Fibroblast of skin of left quadriceps (primary cell): ENCODE data around the gene CIZ1.
"Not testable (repeated sequence)": the region's sequence is repeated elsewhere in the genome, so short reads cannot be mapped to it uniquely, and the experiment has no call there.

Experiments used
- DNase-seq, 2 experiments: peaks; one replicate each; pipeline ENCODE4 v3.0.0-alpha.2; 2013; ENCODE audit warnings: low read depth in 2 of 2

CIZ1 gene

DNA sequence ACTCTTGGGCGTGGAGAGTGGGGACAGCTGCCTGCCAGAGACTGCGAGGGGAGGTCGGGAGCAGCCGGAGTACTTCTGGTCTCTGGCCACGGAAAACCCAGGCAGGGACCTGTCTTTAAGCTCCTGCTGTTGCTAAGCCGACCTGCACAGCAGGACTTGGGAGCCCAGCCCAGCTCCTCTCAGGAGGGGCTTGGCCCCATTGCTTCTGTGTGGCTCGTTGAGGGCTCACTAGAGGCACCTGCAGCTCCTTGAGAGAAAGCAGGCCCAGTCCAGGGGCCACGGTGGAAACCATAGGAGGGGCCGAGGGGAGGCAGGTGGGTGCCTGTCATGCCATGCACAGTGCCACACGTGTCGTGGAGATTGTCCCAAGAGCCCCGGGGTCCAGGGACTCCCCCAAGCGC lies 45.4 kb downstream of the CIZ1 start:
- DNase-seq, result no peak

DNA sequence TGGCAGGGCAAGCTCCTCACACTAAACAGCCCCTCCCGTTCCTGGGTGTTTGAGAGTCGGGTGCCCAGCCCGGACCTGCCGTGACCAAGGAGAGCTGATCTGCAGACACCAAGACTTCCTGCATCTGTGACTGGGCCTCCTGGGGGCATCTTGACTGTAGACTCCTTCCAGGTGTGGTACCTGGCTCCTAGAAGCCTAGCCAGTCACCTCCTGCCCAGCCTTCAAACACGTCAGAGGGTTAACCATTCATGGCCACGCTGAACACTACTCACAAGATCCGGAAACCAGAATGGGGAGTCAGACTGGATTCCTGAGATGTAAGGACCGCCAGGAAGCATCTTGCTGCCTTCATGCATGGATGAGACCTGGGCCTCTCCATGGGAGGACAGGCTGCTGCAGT lies 45.8 kb downstream of the CIZ1 start:
- DNase-seq, result no peak

DNA sequence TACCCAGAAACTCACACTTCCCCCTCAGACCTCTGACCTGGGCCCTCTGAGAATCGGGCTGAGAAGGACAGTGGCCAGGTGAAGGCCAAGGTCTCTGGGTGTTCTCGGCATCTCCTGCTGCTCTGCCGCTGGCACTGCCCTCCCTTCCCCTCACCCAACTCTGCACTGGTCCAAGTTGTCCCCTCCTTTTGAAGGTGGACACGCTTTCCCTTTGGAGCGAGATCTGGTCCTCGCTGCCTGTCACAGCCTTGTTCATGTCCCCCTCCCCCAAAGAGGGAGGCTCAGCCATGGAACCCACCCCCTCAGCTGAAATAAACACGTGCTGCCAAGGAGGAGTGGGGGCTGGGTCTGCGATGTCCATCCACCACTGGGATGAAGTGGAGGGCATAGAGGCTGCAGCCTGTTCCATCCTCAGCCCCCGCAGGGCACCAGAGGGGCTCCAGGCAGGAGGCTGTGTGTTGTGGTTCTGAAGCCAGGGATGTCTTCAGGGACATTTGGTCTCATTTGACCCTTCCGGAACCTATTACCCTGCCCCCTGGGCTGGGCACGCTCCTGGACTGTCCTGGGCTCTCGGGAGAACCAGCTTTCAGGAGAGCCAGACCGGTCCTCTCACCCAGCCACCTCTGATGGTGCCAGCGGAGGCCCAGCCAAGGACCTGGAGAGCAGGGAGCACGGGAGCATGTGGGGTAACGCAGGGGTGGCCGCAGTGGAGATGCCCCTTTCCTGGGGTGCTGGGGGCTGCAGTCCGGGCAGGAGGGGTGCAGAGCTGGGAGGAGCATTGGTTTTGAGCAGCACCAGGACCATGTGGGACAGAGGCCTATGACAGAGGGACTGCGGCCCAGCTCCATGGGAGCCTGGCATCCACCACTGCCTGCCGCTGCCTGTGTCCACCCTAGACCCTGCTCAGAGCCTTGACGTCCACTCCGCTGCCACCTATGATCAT lies 46.9 kb downstream of the CIZ1 start:
- no peak for DNase-seq

DNA sequence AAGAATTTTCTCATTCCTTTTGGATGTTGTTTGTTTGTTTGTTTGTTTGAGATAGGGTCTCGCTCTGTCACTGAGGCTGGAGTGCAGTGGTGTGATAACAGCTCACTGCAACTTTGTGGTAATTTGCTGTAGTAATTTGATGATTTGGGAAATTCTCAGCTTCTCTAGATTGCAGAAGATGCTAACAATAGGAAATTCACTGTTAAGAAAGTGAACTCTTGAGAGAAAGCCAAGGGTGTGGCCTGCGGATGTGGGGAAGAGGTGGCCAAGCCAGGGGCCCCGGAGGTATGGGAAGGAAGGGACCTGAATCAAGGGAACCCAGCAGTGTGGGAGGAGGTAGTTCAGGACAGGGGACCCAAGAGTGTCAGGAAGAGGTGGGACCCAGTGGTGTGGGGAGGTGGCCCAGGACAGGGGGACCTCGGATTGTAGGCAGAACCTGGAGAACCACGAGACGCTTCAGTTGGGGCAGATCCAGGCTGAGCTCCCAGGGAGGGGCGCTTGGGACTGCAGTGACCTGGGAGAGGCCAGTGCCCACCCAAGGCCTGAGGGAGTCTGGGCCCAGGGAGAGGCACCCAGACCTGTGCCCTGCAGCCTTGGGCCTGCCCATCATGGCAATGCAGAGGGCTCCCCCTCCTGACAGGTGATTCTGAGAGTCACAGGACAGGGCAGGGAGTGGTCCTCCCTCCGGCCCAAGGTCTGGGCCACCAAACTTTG lies 47.7 kb downstream of the CIZ1 start:
- no peak for DNase-seq

DNA sequence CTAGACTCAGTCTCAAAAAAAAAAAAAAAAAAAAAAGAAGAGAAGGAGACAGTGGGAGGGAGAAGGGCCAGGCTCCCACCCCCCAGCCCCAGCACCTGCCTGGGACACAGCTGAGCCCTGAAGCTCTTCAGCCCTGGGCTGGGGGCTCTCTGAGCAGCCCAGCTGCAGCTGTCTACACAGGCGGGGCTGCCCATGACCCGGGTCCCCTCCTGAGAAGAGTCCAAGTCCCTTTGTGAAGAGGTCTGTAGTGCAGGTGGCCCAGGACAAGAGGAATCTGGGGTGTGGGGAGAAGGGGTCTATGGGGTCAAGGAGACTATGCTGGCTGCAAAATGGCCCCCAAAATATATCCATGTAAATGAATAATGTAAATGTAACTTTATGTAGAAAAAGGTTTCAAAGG lies 48.8 kb downstream of the CIZ1 start:
- DNase-seq, result no peak

DNA sequence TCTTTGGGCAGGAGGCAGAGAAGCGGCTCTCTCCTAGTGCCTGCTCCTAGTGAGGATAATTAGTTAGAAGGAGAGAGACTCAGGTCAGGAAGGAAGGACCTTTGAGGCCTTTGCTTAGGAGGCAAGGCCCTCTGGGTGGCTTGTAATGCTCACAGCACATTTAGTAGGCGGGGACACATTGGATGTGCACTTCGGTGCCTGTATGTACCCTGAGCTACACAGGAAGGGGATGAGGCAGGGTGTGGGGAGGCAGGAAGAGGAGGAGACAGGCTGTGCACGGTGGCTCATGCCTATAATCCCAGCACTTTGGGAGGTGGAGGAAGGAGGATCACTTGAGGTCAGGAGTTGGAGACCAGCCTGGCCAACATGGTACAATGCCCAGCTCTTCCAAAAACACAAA lies 49.3 kb downstream of the CIZ1 start:
- DNase-seq, result no peak

DNA sequence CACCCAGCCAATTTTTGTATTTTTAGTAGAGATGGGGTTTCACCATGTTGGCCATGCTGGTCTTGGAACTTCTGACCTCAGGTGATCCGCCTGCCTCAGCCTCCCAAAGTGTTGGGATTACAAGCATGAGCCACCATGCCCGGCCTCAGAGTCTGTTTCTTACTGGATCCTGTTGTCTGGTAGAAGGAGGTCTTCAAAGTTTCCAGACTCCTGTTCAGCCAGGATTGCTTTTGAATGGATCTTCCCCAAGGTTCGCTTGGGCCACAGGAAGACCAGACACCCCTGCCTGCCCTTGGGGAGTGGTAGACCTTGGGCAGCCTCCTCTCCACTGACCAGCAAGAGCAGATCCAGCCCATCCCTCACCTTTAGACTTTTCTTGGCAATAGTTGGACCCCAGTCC lies 49.8 kb downstream of the CIZ1 start:
- no peak for DNase-seq

DNA sequence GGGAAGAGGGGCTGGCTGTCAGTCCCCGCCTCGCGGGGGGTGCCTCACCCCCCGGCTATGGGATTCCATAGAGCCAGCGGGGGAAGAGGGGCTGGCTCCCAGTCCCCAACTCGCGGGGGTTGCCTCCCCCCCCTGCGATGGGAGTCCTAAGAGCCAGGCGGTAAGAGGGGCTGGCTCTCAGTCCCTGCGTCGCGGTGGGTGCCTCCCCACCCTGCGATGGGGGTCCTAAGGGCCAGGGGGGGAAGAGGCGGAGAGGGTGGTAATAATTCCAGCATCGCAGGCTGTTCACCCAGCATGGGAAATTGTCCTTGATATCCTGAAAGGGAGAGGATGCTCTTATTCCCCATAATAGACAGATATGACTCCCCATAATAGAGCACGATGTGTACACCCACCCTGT lies 51.8 kb downstream of the CIZ1 start:
- DNase-seq, result no peak

DNA sequence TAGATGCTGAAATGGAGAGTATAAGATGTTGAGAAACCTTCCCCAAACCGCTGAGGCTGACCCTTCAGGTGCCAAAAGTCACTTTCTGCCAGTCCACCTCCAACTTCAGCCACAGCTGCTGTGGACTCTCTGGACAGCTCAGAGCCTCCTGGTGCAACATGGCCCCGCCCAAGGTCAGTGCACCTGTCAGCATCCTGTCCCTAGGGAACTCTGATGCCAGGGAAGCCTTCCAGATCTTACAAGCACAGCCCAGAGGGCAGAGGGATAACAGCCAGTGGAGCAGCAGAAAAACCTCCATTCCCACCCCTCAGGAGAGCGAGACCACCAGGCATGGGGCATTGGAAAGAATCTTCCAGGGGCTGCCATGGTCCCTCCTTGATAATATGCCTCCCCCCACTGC lies 53.4 kb downstream of the CIZ1 start:
- no peak for DNase-seq

DNA sequence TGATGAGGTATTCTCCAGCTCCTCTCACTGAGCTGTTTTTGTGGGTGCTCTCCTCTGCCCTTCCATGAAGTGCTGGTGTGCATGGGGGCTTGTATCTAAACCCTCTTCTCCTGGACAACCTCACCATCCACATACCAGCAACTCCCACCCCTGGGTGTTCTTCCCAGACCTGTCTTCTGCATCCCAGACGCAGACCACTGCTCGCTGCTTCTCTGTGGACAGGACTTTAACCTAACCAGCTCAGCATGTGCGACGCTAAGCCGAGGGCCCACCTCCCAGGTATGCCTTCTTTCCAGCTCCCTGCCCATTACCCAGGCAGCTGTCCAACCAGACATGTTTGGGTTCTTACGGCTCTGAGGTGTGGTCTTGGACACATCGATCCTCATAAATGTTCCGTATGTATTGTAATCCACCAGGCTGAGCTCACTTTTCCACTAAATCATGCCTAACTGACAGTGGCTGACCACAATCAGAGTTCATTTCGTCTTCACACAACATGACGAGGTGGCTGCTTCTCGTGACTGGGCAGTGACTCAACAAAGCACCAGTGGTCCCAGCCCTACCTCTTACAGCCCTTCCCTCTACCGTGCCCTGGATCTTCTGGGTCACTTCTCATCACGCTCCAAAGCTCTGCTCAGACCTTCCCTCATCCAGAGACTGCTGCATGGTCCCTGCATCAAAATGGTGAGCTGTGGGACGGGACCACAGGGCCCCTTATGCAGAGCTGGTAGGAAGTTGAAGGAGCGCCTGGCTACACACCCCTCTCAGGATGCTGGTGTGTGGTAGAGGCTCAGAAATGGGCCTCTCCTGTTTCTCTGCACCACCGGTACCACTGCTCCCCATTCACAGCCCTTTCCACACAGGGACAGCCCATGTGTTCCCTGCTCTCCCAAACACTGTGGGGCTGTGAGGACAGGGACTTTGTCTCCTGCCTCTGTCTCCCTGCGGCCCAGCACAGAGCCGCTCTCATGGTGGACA lies 54.3 kb downstream of the CIZ1 start:
- peak; percentile 33 to 36 for DNase-seq

DNA sequence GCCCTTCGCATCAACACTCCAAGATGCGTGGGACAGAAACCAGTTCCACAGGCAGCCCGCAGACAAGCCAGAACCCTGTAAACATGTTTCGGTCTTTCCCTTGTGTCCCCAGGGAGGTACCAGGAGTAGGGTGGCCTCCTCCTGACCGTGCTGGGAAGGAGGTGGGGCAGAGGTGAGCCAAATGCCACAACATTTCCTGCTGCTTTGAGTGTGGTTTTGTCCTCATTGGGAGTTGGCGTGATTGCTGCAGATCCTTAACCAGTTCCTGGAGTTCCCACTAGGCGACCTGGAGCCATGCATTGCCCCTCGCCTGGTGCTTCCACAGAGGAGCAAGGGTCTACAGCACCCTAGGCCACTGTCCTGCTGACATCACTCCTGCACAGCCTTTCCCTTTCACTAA lies 55.8 kb downstream of the CIZ1 start:
- DNase-seq, result not testable (repeated sequence)

DNA sequence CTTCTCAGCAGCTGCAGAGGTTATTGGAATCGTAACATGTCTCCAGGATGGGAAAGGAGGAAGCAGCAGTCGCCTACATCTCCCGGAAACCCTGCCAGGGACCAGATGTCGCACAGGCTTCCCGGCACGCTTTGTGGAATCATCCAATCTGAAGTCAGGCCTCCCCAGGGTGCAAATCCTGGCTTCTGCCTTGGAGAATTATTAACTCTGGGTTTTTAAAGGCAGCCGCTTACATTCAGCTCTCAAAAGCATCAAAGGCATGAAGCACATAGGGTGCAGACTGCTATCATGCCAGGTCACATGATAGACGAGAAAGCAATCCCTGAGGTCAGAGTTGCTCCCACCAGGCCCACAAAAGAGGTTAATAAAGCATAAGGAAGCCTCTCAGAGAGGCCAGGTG lies 59.2 kb downstream of the CIZ1 start:
- not testable (repeated sequence) for DNase-seq

DNA sequence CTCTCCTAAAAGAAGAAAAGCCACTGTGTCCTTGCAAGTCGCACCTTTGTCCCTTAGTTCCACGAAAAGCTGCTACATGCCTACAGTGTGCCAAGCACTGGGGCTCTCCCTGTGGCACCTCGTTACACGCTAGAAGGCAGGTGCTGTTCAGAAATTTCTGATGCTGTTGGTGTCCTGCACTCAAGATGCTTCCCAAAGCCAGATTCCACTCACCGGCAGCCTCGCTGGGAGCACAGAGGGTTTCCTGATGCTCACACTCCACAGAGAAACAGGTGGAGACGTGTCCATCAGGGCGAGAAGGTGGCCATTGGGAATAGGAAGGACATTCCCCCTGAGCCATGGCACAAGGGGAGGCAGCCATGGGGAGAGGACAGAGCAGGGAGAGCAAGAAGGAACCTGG lies 60.0 kb downstream of the CIZ1 start:
- not testable (repeated sequence) for DNase-seq

DNA sequence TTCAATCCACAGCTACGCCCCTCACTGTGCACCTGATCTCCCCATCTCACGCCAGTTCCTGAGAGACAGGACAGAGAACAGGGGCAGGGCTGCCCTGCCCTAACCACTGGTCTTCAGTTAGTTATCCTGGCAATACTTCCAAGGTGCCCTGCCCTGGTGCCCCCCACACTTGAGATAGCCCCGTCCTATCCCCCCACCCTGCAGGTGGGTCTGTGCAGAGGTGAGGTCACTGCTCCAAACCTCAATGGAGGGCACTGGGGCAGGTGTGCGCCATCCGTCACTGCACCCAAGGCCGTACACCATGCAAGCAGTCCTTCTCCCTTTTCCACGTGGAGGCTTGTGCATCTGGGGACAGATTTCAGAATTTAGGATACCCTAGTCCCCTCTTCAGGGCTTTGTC lies 60.7 kb downstream of the CIZ1 start:
- not testable (repeated sequence) for DNase-seq

DNA sequence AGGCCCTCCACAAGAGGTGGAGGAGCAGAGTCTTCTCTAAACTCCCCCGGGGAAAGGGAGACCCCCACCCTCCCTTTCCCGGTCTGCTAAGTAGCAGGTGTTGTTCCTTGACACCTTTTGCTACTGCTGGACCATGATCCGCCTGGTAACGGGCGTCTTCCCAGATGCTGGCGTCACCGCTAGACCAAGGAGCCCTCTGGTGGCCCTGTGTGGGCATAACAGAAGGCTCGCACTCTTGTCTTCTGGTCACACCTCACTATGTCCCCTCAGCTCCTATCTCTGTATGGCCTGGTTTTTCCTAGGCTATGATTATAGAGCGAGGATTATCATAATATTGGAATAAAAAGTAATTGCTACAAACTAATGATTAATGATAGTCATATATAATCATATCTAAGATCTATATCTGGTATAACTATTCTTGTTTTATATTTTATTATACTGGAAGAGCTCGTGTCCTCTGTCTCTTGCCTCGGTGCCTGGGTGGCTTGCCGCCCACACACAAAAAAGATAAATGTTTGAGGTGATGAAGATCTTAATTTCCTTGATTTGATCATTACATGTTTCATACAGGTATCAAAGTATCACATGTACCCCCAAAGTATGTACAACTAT lies 61.3 kb downstream of the CIZ1 start:
- DNase-seq, result not testable (repeated sequence)

DNA sequence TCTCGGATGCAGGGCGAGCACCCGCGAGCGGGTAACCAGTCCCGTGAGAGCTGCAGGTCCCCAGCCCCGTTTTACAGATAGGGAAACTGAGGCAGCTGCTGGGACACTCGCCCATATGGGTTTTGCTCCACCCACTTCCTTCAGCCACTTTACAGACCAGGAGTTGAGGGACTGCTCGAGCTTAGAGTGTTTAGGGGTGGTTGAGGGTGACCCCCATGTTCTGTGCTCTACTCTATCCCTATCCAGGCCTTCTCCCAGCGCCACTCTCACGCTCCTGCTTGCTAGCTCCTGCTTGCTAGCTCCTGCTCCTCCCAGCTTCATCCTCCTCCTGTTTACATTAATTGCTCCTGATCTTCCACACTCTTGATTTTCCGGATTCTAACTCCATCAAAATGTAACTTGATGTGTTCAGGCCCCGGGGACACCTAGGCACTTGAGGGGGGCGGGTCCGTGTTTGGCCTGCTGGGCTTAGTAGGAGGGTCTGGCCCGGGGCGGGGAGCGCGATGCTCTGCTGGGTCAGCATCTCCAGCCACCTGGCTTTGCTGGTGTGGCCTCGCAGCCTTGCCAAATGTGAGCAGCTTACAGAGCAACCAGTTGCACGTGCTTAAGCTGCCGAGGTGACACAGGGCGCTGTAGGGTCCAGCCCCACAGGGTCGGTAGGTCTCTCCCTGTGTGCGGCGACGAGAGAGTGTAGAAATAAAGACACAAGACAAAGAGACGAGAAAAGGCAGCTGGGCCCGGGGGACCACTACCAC lies 62.4 kb downstream of the CIZ1 start:
- DNase-seq, result no peak

DNA sequence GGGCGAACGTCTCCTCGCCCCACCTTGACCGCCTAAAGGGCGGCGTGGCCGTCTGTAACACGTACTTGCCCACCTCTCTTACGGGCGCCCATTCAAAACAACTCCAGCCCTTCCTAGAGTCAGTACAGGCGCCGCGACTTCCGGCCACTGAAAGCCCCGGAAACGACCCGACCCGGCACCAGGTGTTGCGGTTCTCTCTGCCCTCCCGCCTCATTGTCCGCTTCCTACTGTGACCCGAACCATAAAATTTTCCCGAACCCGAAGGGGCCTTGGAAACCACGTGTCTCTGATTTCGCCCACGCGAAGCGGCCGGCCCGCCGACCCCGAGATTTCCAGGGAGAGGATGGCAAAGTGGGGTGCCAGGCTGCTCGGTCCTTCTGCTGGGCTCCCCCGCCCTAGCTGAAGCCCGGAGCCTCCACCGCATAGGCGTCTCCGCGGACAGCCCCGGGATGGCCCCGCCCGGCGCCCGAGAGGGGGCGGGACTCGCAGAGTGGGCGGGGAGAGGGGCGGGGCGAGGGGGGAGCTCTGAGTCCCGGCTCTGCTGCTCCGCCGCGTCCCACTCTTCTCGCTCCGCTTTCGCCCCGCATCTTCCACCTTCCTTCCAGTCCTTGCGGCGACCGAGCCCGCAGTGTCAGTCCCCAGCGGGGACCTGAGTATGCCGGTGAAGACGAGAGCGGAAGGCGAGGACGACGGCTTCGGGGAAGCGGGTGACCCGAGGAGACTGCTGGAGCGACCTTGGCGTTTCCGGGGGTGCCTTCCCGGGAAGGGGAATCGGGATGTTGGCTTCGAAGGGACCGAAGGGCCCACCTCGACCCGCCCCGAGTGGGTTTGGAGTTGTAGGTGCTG lies 63.2 kb downstream of the CIZ1 start:
- peak; percentile 84 to 87 for DNase-seq

DNA sequence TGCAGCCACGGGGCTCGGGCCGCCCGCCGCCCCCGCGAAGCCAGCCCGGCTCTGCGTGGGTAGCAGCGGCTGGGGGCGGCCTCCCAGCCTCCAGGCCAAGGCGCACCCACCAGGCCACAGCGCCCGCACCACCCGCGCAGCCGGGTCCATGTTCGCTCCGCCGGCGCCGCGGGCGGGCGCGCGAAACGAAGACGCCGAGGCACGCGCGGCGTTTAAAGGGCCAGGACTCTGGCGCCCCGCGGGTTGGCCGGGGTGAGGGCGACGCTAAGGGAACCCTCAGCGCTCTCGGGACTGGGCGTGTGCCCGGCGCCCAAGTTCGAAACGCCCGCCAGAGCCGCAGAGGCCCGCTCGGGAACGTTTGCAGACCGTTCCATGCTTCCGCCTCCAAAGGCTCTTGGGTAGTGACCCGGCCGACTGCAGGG lies 63.8 kb downstream of the CIZ1 start, which contains the start of gene PTGES2:
PTGES2 (minus strand) TSS at position 162 of the 422 bp plus-strand sequence; CDS start at position 150, 12 bp downstream.
- DNase-seq, result peak; percentile 70 to 72

DNA sequence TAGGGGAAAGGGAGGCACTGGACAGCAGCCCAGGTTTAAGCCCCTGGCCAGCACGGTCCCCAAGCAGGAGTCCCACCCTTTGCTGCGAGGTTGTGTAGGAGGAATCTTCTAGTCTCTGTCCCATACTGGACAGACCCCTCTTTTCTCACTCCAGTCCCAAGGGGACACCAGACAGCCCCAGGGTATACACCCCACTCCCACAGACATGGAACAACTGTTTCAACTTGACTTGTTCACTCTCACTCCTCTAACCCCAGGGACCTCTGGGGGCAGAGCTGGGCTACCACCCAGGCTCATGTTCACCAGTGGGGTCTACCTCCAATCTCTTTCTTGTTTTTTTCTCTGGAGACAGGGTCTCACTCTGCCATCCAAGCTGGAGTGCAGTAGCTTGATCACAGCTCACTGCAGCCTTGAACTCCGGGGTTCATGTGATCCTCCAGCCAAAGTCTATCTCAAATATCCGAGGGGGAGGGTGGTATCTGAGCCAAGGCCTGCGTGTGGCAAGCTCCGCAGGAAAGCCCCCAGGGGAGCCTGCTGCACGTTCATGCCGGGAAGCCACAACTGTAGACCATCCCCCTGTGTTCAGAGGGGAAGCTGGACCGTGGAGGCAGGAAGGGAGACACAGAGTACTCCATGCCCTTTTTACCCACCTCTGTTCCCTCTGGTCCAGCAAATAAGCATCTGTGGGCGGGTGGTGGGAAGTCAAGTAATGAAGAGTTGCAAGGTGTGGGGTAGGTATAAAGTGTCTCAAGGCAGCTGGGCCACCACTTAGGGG lies 65.6 kb downstream of the CIZ1 start:
- DNase-seq, result no peak
